BJ (cell line): ENCODE measurements around the gene TRIB2. TPM values are rescaled to one million over a fixed set of nuclear protein-coding genes. Genes with fewer than 3 reads are reported as not detected.

ENCODE experiments used
- CTCF ChIA-PET: fragments of 350-600 bp; formaldehyde crosslinking; extraction: SDS; loops from one replicate; lab custom pipeline; 2021; ENCODE audit warnings: antibody characterized with exemption, inconsistent platforms; lab: Yijun Ruan, JAX
- POLR2A ChIA-PET: fragments of 300-600 bp; sonication (Branson Sonifier 250); formaldehyde crosslinking; extraction: SDS; loops from one replicate; lab custom pipeline; 2021; ENCODE audit warnings: antibody characterized with exemption; lab: Charles Lee
- DNase-seq: peaks from one replicate; pipeline ENCODE4 v3.0.0-alpha.2; 2011; ENCODE audit warnings: low read depth
- H3K27me3 ChIP-seq: 2 replicates; pipeline ENCODE4 v1.6.0; 2011; ENCODE audit warnings: low read length; ENCODE audit not compliant: control insufficient read depth, insufficient read depth
- H3K36me3 ChIP-seq: 2 replicates; pipeline ENCODE4 v1.5.1; 2011; ENCODE audit warnings: low read length; ENCODE audit not compliant: control insufficient read depth, insufficient read depth
- H3K4me3 ChIP-seq: 2 replicates; pipeline ENCODE4 v1.5.1; 2011; ENCODE audit warnings: low read depth, mild to moderate bottlenecking, control low read depth, low read length
- polyA plus RNA-seq: library from polyadenylated mRNA; depleted of rRNA; stranded (reverse); fragments of >200 nt; gene quantifications from 2 replicates; pipeline ENCODE4 v1.2.3, GENCODE V29; 2011
- TF ChIP-seq, protein P1 (sequence below): IDR thresholded peaks from 2 replicates; pipeline ENCODE4 v1.5.1; 2011; ENCODE audit warnings: low read depth, mild to moderate bottlenecking, control low read depth, inconsistent platforms, low read length, moderate library complexity; ENCODE audit not compliant: insufficient read depth

The TRIB2 gene
- polyA plus RNA-seq, 1 experiment: 11.0 TPM

DNA sequence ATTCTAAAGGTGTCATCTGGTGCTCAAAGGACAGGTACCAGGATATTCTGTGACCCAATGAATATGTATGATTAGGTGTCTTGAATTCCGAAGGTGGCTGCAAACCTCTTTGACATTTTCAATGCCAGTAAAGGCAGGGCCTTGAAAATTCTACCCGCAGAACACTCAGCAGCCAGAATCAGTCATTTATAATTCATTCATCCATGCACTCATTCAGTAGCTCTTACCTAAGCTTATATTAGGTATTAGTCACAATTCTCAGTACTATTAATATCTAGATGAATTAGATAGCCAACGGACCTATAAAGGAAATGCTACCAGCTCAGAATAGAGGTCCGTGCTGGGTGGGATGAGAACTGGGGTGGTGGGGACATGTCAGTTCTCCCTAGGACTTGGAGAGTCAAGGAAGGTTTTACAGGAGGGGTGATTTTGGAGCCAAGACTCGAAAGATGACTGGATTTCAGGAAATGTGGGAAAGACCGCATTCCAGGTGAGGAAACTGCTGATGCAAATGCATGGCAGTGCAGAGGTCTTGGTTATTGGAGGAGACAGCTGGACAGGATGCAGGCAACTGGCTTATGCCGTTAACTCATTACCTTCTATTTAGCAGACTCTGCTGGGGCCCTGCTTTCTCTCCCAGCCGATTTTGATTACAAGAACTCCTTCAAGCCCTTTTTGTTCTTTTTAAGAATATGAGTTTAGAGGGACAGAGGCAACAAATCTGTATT, 7.2 kb downstream of the TRIB2 start:
- TF ChIP-seq, protein P1, sequence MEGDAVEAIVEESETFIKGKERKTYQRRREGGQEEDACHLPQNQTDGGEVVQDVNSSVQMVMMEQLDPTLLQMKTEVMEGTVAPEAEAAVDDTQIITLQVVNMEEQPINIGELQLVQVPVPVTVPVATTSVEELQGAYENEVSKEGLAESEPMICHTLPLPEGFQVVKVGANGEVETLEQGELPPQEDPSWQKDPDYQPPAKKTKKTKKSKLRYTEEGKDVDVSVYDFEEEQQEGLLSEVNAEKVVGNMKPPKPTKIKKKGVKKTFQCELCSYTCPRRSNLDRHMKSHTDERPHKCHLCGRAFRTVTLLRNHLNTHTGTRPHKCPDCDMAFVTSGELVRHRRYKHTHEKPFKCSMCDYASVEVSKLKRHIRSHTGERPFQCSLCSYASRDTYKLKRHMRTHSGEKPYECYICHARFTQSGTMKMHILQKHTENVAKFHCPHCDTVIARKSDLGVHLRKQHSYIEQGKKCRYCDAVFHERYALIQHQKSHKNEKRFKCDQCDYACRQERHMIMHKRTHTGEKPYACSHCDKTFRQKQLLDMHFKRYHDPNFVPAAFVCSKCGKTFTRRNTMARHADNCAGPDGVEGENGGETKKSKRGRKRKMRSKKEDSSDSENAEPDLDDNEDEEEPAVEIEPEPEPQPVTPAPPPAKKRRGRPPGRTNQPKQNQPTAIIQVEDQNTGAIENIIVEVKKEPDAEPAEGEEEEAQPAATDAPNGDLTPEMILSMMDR: no peak
- Histone ChIP-seq H3K4me3 (no peak overlapping the region), H3K27me3 (no peaks in the 10 kb centered on the region), H3K36me3 (peaks cover 32% of the 10 kb centered on the region)
- ChIA-PET CTCF (interaction anchor here (0.8 to 5.7 kb wide), 3 partner anchors 50 to 283 kb away, joined by 3 to 40 read pairs (median 21); no protein-coding TSS in a partner anchor), POLR2A (no interaction called here)
- DNase-seq: no peak

DNA sequence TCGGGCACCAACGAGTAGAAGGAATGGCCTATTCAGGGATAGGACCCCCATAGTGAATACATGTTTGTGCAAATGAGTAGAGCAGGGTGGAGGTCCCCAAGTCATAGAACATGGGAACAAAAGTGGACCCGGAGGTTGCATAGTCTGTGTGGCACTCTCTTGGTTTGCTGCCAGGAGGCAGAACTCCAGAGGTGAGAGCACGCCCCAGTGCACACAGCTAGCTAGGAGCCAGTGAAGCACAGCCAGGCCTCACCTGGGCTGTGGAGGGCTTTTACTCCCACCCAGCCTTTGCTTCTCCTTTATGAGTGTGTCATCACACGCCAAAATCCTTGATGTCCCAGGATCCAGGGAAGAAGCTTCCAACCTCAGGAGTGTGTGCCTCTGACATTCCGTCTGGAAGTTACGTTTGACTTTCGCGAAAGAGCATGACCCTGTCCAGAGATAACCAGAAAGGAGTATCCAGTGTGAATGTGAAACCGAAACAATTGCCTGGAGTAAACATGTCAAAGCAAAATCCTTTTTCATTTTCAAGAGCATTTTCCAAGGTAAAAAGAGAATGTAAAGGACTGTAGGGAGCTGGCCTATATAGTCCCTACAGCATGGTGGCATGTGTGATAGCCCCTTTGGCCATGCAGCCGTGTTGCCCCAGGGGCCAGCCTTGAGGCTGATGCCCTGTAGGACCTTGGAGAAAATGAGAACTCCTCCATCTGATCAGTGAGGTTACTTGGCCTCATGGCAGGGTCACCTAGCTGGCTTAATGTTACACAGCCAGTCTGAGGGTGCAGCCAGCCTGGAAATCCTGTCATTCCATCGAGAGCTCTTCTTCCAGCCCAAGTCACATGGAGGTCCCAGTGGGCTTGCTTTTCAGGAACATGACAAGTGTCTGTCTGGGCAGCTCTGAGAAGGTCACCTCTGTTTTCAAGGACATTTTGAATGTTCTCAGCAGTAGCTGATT, 8.8 kb downstream of the TRIB2 start:
- no peak for DNase-seq
- TF ChIP-seq, protein P1: no peak
- Histone ChIP-seq H3K27me3 (no peaks in the 10 kb centered on the region), H3K4me3 (no peak overlapping the region), H3K36me3 (peaks cover 35% of the 10 kb centered on the region)
- ChIA-PET POLR2A (no interaction called here), CTCF (no interaction called here)

DNA sequence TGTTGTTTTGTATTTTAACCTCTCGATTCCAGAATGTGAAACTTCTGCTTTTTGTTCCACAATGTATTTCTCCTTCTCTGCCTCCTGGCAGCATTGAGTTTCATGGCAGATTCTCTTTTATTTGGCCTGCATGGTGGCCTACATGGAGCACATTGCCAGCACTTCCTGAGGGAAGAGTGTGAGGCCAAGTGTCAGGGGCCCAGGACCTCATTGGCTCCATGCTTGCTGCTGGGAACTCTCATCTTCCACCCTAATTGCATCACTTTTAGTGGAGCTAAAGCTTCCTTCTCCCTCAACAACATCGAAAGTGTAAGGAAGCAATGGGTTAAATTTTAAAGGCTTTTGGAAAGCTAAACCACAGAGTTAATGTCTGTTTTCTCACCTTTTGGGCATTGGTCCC, 9.5 kb downstream of the TRIB2 start:
- ChIA-PET CTCF (no interaction called here), POLR2A (no interaction called here)
- H3K4me3 ChIP-seq: no peak overlapping the region
- TF ChIP-seq, protein P1: no peak
- peaks cover 38% of the 10 kb centered on the region for H3K36me3 ChIP-seq
- DNase-seq: no peak
- no peaks in the 10 kb centered on the region for H3K27me3 ChIP-seq

- POLR2A ChIA-PET: no interaction called here
Measured at GRCh38 chr2:12727065-12727464, 10.3 kb downstream of the TRIB2 start.

DNA sequence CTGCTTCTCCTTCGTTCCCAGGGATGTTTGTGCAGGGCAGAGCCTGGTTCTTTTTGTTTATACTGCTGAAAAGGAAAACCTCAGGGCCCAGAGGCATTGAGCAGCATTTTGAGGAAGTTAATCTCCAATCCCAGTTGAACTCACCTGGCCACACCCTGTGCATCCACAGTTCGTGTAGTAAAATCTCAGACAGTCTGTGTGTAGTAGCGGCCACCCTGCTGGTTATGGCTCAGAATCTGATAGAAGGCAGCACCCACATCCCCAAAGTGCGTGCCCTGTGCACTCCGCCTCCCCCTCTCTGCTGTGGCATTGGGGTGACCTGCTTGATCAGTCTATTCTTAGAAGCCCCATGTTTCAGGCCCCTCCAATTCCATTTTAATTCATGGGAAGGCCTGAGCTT, 10.9 kb downstream of the TRIB2 start:
- CTCF ChIA-PET: interaction anchor here (0.6 to 1.8 kb wide), 2 partner anchors 10 to 604 kb away, joined by 3 to 6 read pairs; no protein-coding TSS in a partner anchor
- Histone ChIP-seq H3K36me3 (peaks cover 42% of the 10 kb centered on the region), H3K27me3 (no peaks in the 10 kb centered on the region), H3K4me3 (no peak overlapping the region)
- no peak for DNase-seq
- TF ChIP-seq, protein P1: no peak
- POLR2A ChIA-PET: no interaction called here

More at GRCh38 chr2:12727065-12727464, 10.3 kb downstream of the TRIB2 start:
- CTCF ChIA-PET: no interaction called here
- peaks cover 41% of the 10 kb centered on the region for H3K36me3 ChIP-seq
- H3K27me3 ChIP-seq: no peaks in the 10 kb centered on the region
- H3K4me3 ChIP-seq: no peak overlapping the region
- TF ChIP-seq, protein P1: no peak
- no peak for DNase-seq
